Activated CD8-positive, alpha-beta memory T cell treated with anti-CD3 and anti-CD28 coated beads, Interleukin-2, amount 10 ng/mL, durations not matched to agents 7 days and 5 days (primary cell): Measurements from ENCODE around the gene GNAS. TPM values are rescaled to one million over a fixed set of nuclear protein-coding genes. Genes with fewer than 3 reads are reported as not detected.

Source experiments
- ATAC-seq: fragments of 150-1000 bp; cut with Tn5 transposase; one replicate; pipeline ENCODE4 v1.10.0; 2021; ENCODE audit warnings: moderate library complexity
- CTCF ChIA-PET: fragments of 350-600 bp; sonication (Branson Sonifier 250); formaldehyde crosslinking; loops from one replicate; lab custom pipeline; 2021; ENCODE audit warnings: antibody characterized with exemption; lab: Charles Lee
- DNase-seq: peaks from one replicate; pipeline ENCODE4 v3.0.0-alpha.2; 2020
- H3K27ac Mint-ChIP-seq: one replicate; pipeline ENCODE4 v1.8.0; 2021; ENCODE audit warnings: mild to moderate bottlenecking, mixed read lengths
- H3K27me3 Mint-ChIP-seq: one replicate; pipeline ENCODE4 v1.8.0; 2021; ENCODE audit warnings: mixed read lengths
- H3K36me3 Mint-ChIP-seq: one replicate; pipeline ENCODE4 v1.8.0; 2021; ENCODE audit warnings: mild to moderate bottlenecking, mixed read lengths
- H3K4me1 Mint-ChIP-seq: one replicate; pipeline ENCODE4 v1.8.0; 2021; ENCODE audit warnings: mixed read lengths
- H3K4me3 Mint-ChIP-seq: one replicate; pipeline ENCODE4 v1.8.0; 2021; ENCODE audit warnings: mild to moderate bottlenecking, moderate library complexity, mixed read lengths
- H3K9me3 Mint-ChIP-seq: one replicate; pipeline ENCODE4 v1.8.0; 2022; ENCODE audit warnings: low read depth, mixed read lengths
- total RNA-seq, 2 experiments: library from RNA; stranded (reverse); gene quantifications; one replicate each; pipeline ENCODE4 v1.2.3, GENCODE V29; 2021

Gene GNAS
- total RNA-seq, 2 experiments from 2014 or later, result 817 to 859 TPM

- DNase-seq, result no peak
- ATAC-seq, result no peak
- Mint-ChIP-seq H3K4me1 (peaks cover 49% of the 10 kb centered on the region), H3K27ac (peak overlapping the region; percentile 0), H3K4me3 (no peak overlapping the region), H3K9me3 (no peaks in the 10 kb centered on the region), H3K36me3 (peaks cover 66% of the 10 kb centered on the region), H3K27me3 (no peaks in the 10 kb centered on the region)
- CTCF ChIA-PET, result interaction anchor here (1.3 kb wide), 1 partner anchor 34 kb away, joined by 3 read pairs; no protein-coding TSS in a partner anchor
These were observed 51.1 kb downstream of the GNAS start for GRCh38 chr20:58903614-58904013.

DNA sequence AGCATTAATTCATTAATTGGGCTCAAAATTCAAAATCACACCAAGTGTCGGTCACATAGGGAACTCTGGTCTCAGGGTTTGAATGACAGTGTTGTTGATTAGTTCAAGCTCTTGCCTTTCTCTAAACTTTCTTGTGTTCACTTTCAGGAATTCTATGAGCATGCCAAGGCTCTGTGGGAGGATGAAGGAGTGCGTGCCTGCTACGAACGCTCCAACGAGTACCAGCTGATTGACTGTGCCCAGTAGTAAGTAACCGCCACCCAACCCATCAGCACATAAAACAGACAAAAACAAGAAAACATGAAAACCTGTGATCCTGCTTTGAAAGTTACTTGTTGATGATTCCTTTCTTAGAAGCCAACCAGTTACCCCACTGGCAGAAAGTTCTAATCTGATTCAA lies 52.7 kb downstream of the GNAS start:
- DNase-seq, result no peak
- Mint-ChIP-seq H3K4me1 (peaks cover 56% of the 10 kb centered on the region), H3K36me3 (peaks cover 72% of the 10 kb centered on the region), H3K27ac (peak overlapping the region; percentile 69), H3K27me3 (no peaks in the 10 kb centered on the region), H3K9me3 (no peaks in the 10 kb centered on the region), H3K4me3 (no peak overlapping the region)
- ATAC-seq, result no peak
- CTCF ChIA-PET, result no interaction called here

- Mint-ChIP-seq H3K4me3 (no peak overlapping the region), H3K9me3 (no peaks in the 10 kb centered on the region), H3K27ac (peak overlapping the region; percentile 43), H3K36me3 (peaks cover 76% of the 10 kb centered on the region), H3K27me3 (no peaks in the 10 kb centered on the region), H3K4me1 (peaks cover 63% of the 10 kb centered on the region)
- ATAC-seq (no peak), DNase-seq (no peak)
- CTCF ChIA-PET, result interaction anchor here (1.7 to 3.6 kb wide), 2 partner anchors 7 to 76 kb away, joined by 5 to 12 read pairs; no protein-coding TSS in a partner anchor
These were observed 53.6 kb downstream of the GNAS start for GRCh38 chr20:58906111-58906510.

DNA sequence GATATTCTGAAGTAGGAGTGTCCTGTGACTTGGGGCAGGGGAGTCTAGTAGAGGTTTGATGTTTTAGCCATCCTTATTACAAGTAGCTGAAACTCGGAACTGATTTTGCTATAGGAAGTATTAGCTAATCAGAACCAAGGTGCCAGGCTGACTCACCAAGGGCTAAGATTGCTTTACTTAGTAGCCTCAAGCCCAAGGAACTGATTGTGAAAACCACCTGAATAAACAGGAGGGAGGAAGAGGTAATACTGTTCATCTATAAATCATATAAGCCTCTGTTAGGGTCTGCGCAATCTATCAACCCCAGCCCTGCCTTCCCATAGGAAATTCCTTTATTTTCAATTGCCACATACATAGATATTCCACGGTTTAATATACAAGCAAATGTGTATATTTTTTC lies 54.4 kb downstream of the GNAS start:
- CTCF ChIA-PET, result interaction anchor here (0.6 to 3.6 kb wide), 5 partner anchors 8 to 75 kb away, joined by 3 to 12 read pairs (median 4); no protein-coding TSS in a partner anchor
- ATAC-seq (peak; percentile 37), DNase-seq (no peak)
- H3K27me3 Mint-ChIP-seq, result no peaks in the 10 kb centered on the region
- H3K4me3 Mint-ChIP-seq, result peak overlapping the region; percentile 70
- H3K36me3 Mint-ChIP-seq, result peaks cover 81% of the 10 kb centered on the region
- H3K27ac Mint-ChIP-seq, result peak overlapping the region; percentile 92
- peaks cover 71% of the 10 kb centered on the region for H3K4me1 Mint-ChIP-seq
- no peaks in the 10 kb centered on the region for H3K9me3 Mint-ChIP-seq

DNA sequence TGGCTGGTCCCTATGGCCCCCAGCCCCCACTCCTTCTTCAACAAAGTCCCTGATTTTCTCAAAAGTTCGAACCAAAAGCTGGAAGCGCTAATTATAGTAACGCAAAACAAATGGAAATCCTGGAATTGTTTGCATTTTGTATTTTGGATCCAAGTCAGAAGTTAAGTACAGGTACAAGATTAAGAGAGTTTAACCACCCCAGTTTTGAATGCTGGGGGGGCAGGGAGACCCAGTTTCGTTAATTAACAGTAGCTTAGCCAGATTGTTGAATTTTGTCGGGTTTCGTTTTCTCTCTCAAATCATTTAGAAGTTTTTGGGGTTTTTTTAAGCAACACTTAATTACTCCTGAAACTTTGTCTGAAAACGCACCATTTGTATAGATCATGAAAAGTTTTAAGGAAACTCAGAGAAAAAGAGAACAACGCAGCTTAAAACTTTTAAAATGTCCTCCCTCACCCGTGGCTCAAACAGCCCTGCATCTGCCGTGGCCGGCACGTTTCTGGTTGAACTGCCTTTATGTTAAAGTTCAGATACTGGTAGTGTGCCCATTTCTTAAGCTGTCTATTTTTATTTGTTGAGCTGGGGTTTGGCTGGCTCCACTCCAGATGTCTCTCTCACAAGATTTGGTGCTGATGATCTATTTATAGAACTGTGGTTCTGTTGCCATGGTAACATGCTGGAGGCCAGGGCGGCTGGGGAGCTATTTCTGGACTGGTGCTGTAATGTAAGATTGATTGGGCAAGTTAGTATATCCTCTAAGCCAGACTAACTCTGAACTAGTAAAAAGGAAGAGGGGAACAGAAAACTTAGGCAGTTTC lies 55.0 kb downstream of the GNAS start:
- Mint-ChIP-seq H3K27me3 (no peaks in the 10 kb centered on the region), H3K36me3 (peaks cover 82% of the 10 kb centered on the region), H3K27ac (peak overlapping the region; percentile 92), H3K4me3 (peak overlapping the region; percentile 70), H3K4me1 (peaks cover 72% of the 10 kb centered on the region), H3K9me3 (no peaks in the 10 kb centered on the region)
- ATAC-seq (peak; percentile 85), DNase-seq (peak; percentile 88)
- CTCF ChIA-PET, result interaction anchor here (0.6 to 3.6 kb wide), 10 partner anchors 9 to 493 kb away, joined by 3 to 12 read pairs (median 4); partner anchors contain the start of genes NELFCD and STX16

GRCh38 chr20:58908221-58908620 lies 55.7 kb downstream of the GNAS start:
- DNase-seq, result no peak
- CTCF ChIA-PET, result interaction anchor here (0.9 to 3.6 kb wide), 6 partner anchors 10 to 300 kb away, joined by 3 to 12 read pairs (median 4); partner anchors contain the start of genes NELFCD and STX16
- Mint-ChIP-seq H3K36me3 (peaks cover 80% of the 10 kb centered on the region), H3K4me3 (peak overlapping the region; percentile 70), H3K27me3 (no peaks in the 10 kb centered on the region), H3K27ac (peak overlapping the region; percentile 92), H3K9me3 (no peaks in the 10 kb centered on the region), H3K4me1 (peaks cover 70% of the 10 kb centered on the region)
- no peak for ATAC-seq

- CTCF ChIA-PET, result interaction anchor here (1.8 to 3.6 kb wide), 2 partner anchors 10 to 299 kb away, joined by 4 to 12 read pairs; no protein-coding TSS in a partner anchor
- peaks cover 73% of the 10 kb centered on the region for H3K36me3 Mint-ChIP-seq
- H3K27me3 Mint-ChIP-seq, result no peaks in the 10 kb centered on the region
- DNase-seq (no peak), ATAC-seq (no peak)
- no peaks in the 10 kb centered on the region for H3K9me3 Mint-ChIP-seq
- H3K27ac Mint-ChIP-seq, result no peak overlapping the region
- H3K4me1 Mint-ChIP-seq, result peaks cover 65% of the 10 kb centered on the region
- H3K4me3 Mint-ChIP-seq, result no peak overlapping the region
These were observed 56.4 kb downstream of the GNAS start for GRCh38 chr20:58908941-58909340.

GRCh38 chr20:58909585-58909984 lies 57.1 kb downstream of the GNAS start:
- H3K4me1 Mint-ChIP-seq, result peaks cover 65% of the 10 kb centered on the region
- H3K27me3 Mint-ChIP-seq, result no peaks in the 10 kb centered on the region
- peaks cover 69% of the 10 kb centered on the region for H3K36me3 Mint-ChIP-seq
- ATAC-seq (no peak), DNase-seq (no peak)
- no peak overlapping the region for H3K27ac Mint-ChIP-seq
- no peak overlapping the region for H3K4me3 Mint-ChIP-seq
- CTCF ChIA-PET, result interaction anchor here (1.8 to 3.6 kb wide), 2 partner anchors 11 to 298 kb away, joined by 4 to 12 read pairs; no protein-coding TSS in a partner anchor
- H3K9me3 Mint-ChIP-seq, result no peaks in the 10 kb centered on the region

- no peak overlapping the region for H3K4me3 Mint-ChIP-seq
- ATAC-seq (no peak), DNase-seq (no peak)
- CTCF ChIA-PET, result no interaction called here
- H3K27me3 Mint-ChIP-seq, result no peaks in the 10 kb centered on the region
- peaks cover 58% of the 10 kb centered on the region for H3K4me1 Mint-ChIP-seq
- H3K36me3 Mint-ChIP-seq, result peaks cover 62% of the 10 kb centered on the region
- no peaks in the 10 kb centered on the region for H3K9me3 Mint-ChIP-seq
- no peak overlapping the region for H3K27ac Mint-ChIP-seq
These were observed 58.0 kb downstream of the GNAS start for GRCh38 chr20:58910473-58910872.

DNA sequence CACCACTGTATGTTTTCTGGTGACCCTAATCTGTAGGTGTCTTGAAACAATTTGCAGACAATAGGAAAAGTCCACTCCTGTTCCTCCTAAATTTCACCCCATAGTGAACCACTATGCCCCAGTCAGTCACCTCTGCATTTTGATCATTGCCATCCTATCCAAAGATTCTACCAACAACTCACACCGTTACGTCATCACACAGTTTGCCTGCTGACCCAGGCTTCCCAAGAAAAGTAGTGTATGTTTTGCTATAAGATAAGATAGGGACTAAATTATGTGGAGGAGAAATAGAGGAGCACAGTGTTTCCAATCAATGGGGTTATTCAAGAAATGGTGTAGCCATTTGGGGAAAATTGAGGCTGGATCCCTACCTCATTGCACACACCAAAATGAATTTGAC lies 58.8 kb downstream of the GNAS start:
- no peaks in the 10 kb centered on the region for H3K27me3 Mint-ChIP-seq
- DNase-seq, result no peak
- H3K4me3 Mint-ChIP-seq, result no peak overlapping the region
- CTCF ChIA-PET, result no interaction called here
- H3K9me3 Mint-ChIP-seq, result no peaks in the 10 kb centered on the region
- peaks cover 55% of the 10 kb centered on the region for H3K36me3 Mint-ChIP-seq
- H3K4me1 Mint-ChIP-seq, result peaks cover 52% of the 10 kb centered on the region
- H3K27ac Mint-ChIP-seq, result no peak overlapping the region
- ATAC-seq, result no peak

- Mint-ChIP-seq H3K9me3 (no peaks in the 10 kb centered on the region), H3K4me1 (peaks cover 46% of the 10 kb centered on the region), H3K36me3 (peaks cover 51% of the 10 kb centered on the region), H3K27ac (no peak overlapping the region), H3K4me3 (no peak overlapping the region), H3K27me3 (no peaks in the 10 kb centered on the region)
- CTCF ChIA-PET, result interaction anchor here (0.8 to 1.4 kb wide), 2 partner anchors 15 to 42 kb away, joined by 3 read pairs; no protein-coding TSS in a partner anchor
- ATAC-seq, result no peak
- no peak for DNase-seq
These were observed 59.5 kb downstream of the GNAS start for GRCh38 chr20:58911970-58912369.

DNA sequence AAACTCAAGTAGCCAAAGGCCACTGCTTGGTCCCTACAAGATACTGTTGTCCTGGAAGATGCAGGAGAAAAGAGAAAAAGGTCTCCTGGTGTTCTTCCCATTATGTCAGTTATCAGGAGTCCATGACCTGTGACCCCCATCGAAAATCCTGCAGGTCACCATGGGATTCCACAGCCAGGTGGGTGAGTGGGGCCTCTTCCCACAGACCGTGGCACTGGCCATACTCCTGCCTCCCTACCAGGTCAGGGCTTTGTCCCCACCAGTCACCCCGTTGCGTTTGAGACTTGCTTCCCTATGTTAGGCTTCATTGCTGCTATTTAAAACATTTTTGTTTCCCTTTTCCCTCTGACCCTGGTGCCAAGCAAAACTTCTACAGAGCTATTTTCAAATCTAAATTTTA lies 60.6 kb downstream of the GNAS start:
- DNase-seq, result no peak
- no peak for ATAC-seq
- Mint-ChIP-seq H3K36me3 (peaks cover 43% of the 10 kb centered on the region), H3K4me1 (peaks cover 35% of the 10 kb centered on the region), H3K9me3 (no peaks in the 10 kb centered on the region), H3K4me3 (no peak overlapping the region), H3K27ac (no peak overlapping the region), H3K27me3 (no peaks in the 10 kb centered on the region)
- CTCF ChIA-PET, result interaction anchor here (1.4 kb wide), 1 partner anchor 43 kb away, joined by 3 read pairs; no protein-coding TSS in a partner anchor

GRCh38 chr20:58918621-58919020 lies 66.1 kb downstream of the GNAS start:
- Mint-ChIP-seq H3K9me3 (no peaks in the 10 kb centered on the region), H3K4me1 (no peaks in the 10 kb centered on the region), H3K4me3 (no peak overlapping the region), H3K27me3 (peaks cover 7% of the 10 kb centered on the region), H3K27ac (no peak overlapping the region), H3K36me3 (no peaks in the 10 kb centered on the region)
- CTCF ChIA-PET, result no interaction called here
- no peak for DNase-seq
- ATAC-seq, result no peak
